ENCODE results near the gene NXN. TPM values are rescaled to one million over a fixed set of nuclear protein-coding genes. Genes with fewer than 3 reads are reported as not detected.
"Not testable (repeated sequence)": the region's sequence is repeated elsewhere in the genome, so short reads cannot be mapped to it uniquely, and the experiment has no call there.

The NXN gene
- total RNA-seq, 1 donor = 124 TPM

- no peak overlapping the region for H3K4me3 ChIP-seq (ENCODE audit: low read depth, low read length)
- DNase-seq (ENCODE audit: low read depth) = peak; percentile 88
- TF ChIP-seq, protein P1, sequence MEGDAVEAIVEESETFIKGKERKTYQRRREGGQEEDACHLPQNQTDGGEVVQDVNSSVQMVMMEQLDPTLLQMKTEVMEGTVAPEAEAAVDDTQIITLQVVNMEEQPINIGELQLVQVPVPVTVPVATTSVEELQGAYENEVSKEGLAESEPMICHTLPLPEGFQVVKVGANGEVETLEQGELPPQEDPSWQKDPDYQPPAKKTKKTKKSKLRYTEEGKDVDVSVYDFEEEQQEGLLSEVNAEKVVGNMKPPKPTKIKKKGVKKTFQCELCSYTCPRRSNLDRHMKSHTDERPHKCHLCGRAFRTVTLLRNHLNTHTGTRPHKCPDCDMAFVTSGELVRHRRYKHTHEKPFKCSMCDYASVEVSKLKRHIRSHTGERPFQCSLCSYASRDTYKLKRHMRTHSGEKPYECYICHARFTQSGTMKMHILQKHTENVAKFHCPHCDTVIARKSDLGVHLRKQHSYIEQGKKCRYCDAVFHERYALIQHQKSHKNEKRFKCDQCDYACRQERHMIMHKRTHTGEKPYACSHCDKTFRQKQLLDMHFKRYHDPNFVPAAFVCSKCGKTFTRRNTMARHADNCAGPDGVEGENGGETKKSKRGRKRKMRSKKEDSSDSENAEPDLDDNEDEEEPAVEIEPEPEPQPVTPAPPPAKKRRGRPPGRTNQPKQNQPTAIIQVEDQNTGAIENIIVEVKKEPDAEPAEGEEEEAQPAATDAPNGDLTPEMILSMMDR (IDR thresholded peaks at IDR 0.05; ENCODE audit: insufficient read depth, low read depth, low read length) = no peak
These were observed 25.0 kb downstream of the NXN start for GRCh38 chr17:954431-955164.

DNA sequence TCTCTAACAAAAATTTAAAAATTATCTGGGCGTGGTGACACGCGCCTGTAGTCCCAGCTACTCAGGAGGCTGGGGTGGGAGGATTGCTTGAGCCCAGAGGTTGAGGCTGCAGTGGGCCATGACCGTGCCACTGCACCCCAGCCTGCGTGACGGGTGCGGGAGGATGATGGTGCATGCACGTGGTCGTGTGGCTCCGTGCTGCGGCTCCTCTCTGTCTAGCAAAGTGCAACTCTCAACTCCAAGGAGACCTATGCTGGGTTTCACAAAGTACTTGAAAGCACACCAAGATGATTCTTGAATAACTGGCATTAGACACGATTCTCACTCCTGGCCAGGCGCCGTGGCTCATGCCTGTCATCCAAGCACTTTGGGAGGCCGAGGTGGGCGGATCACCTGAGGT is 25.8 kb downstream of the NXN start:
- DNase-seq (ENCODE audit: low read depth) = no peak
- H3K4me3 ChIP-seq (ENCODE audit: low read depth, low read length) = no peak overlapping the region
- TF ChIP-seq, protein P1 (IDR thresholded peaks at IDR 0.05; ENCODE audit: insufficient read depth, low read depth, low read length) = no peak

DNA sequence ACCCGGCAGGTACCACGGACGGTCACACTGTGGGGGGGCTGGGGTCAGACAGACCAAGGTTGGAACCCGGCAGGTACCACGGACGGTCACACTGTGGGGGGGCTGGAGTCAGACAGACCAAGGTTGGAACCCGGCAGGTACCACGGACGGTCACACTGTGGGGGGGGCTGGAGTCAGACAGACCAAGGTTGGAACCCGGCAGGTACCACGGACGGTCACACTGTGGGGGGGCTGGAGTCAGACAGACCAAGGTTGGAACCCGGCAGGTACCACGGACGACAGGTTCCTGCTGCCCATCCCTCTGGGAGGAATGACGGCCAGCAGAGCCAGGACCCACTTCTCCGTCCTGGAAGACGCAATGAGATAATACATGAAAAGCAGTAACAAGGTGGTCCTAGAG is 27.0 kb downstream of the NXN start:
- H3K4me3 ChIP-seq (ENCODE audit: low read depth, low read length); DNase-seq (ENCODE audit: low read depth): not testable (repeated sequence)

DNA sequence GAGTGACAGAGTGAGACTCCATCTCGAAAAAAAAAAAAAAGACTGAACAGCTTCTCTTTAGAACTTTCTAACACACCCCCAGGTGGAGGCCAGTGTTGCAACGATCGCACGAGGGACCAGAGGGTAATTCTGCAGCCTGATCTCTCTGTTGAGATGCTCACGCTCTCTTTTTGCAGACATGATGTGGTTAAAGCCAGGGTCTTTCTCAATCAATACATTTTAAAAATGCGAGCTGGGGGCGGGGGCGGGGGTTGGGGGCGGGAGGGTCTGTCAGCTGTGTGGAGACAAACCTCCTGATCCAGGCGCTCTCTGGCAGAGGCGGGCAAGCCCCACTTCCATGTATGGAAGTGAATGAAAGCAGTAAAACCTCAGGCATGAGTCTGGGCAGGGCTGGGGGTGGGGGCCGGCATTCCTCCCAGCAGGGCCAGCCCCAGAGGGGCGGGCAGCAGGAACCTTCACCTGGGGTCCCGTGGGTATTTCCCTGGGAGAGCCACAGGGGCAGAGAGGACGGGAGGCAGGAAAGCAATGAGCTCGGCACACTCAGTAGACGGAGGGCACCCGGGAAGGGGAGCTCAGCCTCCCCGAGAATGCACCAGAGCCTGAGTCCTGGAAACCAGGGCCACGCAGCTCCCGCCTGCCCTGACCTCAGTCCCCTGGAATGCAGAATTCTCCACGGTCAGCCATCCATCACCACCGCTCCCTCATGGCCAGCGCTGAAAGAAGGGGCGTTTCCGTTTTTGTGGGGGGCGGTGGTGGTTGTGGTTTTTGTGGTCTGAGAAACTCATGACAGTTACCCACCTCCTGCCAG is 28.0 kb downstream of the NXN start:
- TF ChIP-seq, protein P1 (IDR thresholded peaks at IDR 0.05; ENCODE audit: insufficient read depth, low read depth, low read length) = peak; percentile 12
- peak; percentile 88 for DNase-seq (ENCODE audit: low read depth)
- peak overlapping the region; percentile 33 for H3K4me3 ChIP-seq (ENCODE audit: low read depth, low read length)

DNA sequence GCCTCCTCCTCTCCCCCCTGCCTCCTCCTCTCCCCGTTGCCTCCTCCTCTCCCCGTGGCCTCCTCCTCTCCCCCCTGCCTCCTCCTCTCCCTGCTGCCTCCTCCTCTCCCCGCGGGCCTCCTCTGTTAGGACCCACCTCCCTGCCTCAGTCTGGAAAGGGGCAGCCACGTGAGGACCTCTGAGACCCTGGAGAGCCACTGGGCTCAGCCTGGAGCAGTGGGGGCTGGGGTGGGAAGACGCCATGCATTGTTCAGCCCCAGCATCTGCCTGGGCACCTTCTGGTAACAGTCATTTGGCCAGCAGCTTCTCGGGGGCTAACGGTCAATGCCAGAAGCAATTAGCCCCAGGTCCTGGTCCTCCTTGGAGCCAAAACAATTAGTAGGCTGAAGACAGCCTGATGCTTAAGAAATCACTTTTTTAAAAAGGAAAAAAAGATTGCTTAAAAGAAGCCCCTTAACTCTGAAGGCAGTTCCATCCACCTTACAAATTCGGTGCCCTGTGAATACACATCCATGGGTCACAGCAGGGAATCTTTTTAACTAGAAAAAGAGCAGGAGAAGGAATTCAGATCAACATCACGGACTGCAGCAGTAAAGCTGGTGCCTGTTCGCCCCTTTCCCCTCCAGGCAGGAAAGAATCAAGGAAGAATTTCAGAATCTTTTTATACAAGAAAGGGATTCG is 29.8 kb downstream of the NXN start:
- TF ChIP-seq, protein P1 (IDR thresholded peaks at IDR 0.05; ENCODE audit: insufficient read depth, low read depth, low read length) = no peak
- DNase-seq (ENCODE audit: low read depth) = no peak
- no peak overlapping the region for H3K4me3 ChIP-seq (ENCODE audit: low read depth, low read length)

- DNase-seq (ENCODE audit: low read depth) = peak; percentile 80
- H3K4me3 ChIP-seq (ENCODE audit: low read depth, low read length) = no peak overlapping the region
- TF ChIP-seq, protein P1 (IDR thresholded peaks at IDR 0.05; ENCODE audit: insufficient read depth, low read depth, low read length) = no peak
These were observed 31.2 kb downstream of the NXN start for GRCh38 chr17:948284-948852.

All from fibroblast of villous mesenchyme (primary cell).